ENCODE measurements around the gene TRAF7.
A peak's percentile ranks its signal among the peaks of the same experiment; 100 is the strongest.
"Not testable (repeated sequence)": the region's sequence is repeated elsewhere in the genome, so short reads cannot be mapped to it uniquely, and the experiment has no call there.

The TRAF7 gene

DNA sequence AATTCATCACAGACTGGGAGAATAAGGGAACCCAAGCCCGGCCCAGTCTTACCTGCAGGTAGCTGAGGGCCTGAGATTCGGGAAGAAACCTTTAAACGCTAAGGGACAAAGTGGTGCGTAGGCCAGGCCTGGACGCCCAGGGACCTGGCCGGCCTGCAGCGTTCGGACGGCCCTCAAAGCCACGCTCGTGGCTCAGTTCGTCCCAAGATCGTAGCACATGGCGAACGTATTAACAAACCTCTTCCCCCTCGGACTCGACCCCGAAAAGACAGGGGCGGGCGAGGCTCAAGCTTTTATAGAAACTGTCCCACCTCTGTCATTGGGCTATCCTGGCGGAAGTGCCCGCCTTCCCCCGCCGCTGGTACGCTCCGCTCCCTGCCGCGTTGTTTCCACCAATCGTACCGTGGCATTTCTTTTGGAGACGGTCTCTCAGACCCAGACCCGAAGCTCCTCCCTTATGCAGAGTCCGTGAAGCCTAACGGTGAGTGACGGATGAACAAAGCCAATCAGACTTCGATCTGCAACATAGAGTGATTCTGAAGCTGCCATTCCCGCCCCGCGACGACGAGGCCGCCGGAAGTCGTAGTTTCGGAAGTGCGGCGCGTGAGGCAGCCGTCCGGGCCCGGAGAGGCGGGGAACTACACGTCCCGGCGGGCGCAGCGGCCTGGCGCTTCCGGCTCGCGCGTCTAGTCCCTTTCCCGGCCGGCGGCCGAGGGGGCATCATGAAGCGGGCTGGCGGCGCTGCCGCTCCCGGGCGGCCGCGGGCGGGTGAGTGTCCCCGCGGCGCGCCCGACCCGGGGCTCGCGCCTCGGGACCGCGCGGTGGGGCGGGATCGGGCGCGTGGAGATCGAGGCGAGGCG, at the start of gene TRAF7:
Gene TRAF7, plus strand, starts transcription at position 692 of the 860 bp plus-strand sequence. CDS start 8,139 bp downstream, outside the sequence.
- DNase-seq, result peak; percentile 100

DNA sequence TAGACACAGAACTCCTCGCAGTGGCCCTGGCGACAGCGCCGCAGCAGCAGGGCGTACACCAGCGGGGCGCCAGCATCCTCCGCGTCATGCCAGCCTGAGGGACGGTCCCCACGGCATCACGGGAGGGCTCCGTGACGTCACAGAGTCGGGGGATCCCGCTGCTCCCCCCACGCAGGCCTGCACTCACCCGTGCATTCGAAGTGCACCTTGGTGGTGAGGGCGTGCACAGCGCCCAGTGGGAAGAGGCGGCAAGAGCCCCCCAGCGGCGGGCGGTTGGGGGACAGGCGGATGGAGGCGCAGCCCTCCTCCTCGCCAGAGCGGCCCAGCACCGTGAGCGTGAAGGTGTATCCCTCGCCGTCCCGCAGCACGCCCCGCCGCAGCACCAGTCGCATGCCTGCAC, 49.4 kb upstream of the TRAF7 start:
- not testable (repeated sequence) for DNase-seq

DNA sequence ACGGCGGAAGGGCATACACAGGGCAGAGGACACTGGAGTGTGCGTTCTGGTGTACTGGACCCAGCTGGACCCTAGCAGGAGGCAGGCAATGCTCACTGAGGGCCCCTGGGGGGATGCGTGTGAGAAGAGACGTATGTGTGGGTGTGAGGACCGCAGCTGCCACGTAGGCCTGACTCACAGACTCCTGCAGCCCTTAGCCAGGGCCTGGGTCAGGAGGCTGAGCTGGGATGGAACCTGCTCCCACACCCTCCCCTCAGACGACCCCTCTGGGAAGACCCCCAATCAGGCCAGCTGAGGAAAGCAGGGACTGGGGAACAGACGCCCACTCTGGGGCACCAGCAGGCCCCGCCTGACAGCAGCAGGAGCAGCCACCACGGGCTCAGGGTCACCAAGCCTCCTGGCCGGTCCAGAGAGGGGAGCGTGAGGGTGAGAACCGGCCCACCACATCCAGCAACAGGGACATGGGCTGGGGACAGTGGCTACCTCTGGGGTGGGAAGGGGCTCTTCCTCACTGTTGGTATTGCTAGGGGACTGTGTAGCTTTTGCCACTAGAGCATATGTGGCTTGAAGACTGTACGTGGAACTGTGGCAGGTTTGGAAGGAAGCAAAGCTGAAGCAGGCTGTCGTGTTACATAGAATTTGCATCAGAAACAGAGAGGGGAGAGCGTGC, 48.3 kb upstream of the TRAF7 start:
- DNase-seq, result not testable (repeated sequence)

- not testable (repeated sequence) for DNase-seq
These were observed 47.8 kb upstream of the TRAF7 start for GRCh38 chr16:2107791-2108125.

GRCh38 chr16:2108446-2109270, 46.9 kb upstream of the TRAF7 start:
- DNase-seq, result not testable (repeated sequence)

DNA sequence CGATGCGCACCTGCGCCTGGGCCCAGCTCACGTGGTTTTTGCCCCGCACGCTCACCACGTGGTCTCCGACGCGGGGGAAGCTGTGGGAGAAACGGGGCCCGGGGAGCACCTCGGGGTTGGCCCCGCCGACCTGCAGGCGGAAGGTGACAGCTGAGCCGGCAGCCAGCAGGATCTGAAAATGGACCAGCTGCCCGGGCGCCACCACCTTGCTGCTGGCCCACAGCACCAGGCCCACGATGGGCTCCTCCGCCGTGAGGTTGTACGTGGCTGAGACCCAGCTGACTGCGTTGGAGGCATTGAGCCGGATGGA, 46.4 kb upstream of the TRAF7 start:
- DNase-seq, result not testable (repeated sequence)

DNA sequence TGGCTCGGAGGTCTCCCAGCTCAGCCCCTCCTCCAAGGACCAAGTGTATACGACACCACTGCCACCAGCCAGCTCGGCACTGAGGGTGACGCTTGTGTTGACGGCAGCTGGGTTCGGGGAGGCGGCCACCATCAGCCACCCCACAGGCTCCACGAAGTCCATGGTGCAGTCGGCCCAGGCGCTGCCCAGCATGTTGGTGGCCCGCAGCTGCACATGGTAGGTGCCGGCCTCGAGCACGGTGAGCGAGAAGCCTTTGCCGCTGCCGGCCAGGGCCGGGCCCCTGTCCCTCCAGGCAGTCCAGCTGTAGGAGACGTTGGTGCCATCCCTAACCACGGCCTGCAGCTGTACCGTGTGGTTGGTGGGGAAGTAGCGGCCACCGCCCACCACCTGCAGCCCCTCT, 45.7 kb upstream of the TRAF7 start:
- not testable (repeated sequence) for DNase-seq

DNA sequence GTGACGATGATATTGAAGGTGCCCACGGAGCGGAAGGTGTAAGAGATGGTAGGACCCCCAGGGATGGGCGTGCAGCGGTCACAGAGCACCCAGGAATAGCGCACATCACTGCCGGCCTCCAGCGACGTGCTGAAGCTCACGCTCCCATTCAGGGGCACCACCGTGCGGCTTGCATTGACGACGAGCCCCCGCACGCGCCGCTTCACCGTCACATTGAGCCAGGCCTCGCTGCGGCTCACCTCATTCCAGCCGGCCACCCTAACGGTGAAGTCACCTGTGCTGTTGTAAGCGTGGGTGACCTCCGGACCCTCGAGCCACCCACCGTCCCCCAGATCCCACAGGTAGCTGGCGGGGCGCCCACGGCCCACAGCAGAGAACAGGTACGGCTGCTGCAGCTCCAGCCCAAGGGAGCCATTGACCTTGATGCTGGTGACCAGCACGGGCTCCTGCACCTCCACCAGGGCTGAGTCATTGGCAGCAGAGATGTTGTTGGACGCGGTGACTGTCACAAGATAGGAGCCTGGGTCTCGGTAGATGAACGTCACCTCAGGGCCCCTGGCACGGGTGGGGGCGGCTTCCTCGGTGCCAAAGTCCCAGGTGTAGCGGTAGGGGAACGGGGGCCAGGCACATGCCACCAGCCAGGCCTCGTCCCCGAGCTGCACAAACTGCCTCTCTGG, 45.1 kb upstream of the TRAF7 start:
- DNase-seq, result not testable (repeated sequence)

DNA sequence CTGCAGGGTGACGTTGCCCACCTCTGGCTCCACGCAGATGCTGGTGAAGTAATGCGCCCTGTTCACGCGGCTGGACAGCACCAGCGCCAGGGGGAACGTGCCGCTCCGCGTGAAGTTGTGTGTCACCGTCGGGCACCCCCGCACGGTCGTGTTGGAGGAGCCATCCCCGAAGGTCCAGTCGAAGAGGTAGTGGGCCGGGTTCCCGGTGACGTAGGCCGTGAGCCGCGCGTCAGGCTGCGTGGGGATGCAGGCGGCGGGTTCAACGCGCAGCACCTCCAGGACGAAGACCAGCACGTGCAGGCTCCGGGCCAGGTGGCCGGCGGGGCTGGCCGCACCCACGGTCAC, 44.6 kb upstream of the TRAF7 start:
- DNase-seq, result not testable (repeated sequence)

DNA sequence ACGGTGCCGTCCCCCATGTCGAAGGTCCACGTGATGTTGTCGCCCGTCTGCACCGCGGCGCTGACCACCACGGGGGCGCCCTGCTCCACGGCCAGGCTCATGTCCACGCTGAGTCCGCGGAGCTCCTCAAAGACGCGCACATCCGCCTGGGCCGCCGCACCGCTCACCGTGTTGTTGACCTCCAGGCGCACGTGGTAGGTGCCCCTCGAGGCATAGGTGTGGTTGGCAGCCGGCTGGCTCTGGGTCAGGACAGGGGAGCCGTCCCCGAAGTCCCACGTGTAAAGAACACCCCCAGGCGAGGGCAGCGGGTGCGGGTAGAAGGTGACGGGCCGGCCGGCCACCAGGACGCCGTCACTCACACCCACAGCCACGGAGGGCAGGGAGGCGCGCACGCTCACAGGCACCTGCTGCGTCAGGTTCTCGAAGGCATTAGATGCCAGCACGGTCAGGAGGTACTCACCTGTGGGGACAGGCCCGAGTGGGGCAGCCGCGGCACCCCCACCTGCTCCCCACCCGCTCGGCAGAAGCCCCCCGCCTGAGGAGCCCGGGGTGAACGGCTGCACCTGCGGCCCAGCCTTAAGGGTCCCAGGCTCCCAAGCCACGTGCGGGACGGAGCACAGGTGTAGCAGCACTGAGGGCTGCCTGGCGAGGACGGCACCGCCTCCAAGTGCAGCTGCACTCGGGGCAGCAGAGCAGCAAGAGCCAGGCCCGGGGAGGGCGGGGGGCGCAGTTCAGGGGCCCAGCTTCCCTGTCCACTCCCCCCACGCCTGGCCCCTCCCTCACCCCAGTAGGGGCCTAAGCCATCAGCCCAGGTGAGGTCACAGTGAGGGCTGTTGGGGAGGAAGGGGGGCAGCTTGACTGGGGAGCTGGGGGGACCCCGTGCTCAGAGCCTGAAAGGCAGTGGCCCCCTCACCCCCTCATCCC, 43.9 kb upstream of the TRAF7 start:
- DNase-seq, result not testable (repeated sequence)

GRCh38 chr16:2112539-2113106, 43.0 kb upstream of the TRAF7 start:
- DNase-seq, result not testable (repeated sequence)

- not testable (repeated sequence) for DNase-seq
These were observed 41.4 kb upstream of the TRAF7 start for GRCh38 chr16:2114225-2114624.

DNA sequence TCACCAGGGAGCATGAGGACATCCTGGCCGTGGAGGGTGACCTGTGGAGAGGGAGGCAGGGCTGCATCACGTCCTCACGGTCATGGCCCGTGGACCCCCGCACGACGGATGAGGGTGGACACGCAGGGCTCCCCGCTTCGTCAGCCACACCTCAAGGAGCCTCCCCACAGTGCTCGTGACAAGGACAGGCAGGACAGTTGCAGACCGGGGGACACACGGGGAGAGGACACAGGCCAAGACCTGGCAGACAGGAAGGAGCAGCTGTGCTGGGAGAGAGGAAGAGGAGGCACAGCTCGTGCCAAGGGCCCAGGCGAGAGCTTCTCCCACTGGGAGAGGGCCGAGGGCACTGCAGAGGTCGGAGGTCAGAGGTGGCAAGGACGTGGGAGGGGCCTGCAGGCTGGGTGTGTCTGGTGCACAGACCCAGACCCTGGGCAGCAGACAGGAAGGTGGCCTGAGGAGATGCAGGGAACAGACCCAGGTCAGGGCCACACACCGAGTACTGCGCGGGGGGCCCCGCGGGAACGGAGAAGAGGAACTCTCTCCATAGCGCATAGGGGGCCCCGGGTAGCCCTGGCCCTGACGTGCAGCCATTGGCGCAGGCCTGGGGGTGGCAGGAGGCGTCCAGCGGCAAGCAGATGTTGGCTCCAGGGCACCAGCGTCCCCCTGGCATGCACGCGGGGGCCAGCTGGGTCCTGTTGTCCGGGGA, 40.5 kb upstream of the TRAF7 start:
- not testable (repeated sequence) for DNase-seq

GRCh38 chr16:2115591-2115973, 40.0 kb upstream of the TRAF7 start:
- no peak for DNase-seq

GRCh38 chr16:2116428-2116827, 39.2 kb upstream of the TRAF7 start:
- DNase-seq, result not testable (repeated sequence)

DNA sequence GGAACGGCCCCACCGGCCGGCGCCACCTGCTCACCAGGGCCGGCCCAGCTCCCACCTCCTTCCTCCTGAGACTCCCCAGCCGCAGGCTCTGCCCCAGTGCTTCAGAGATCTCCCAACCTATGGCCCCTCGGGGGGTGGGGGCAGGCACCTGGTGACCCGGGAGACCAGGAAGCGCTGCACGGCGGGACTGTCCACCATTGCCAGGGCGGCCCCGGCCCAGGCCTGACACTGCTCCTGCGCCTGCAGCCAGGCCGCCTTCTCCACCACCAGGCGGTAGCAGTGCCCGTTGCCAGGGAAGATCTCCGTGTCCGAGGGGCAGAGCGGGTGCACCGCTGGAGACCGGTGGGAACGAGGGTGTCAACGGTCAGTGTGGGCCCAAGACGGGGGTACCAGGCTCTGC, 38.2 kb upstream of the TRAF7 start:
- not testable (repeated sequence) for DNase-seq

GRCh38 chr16:2117960-2118722, 37.4 kb upstream of the TRAF7 start:
- DNase-seq, result not testable (repeated sequence)

- peak; percentile 73 for DNase-seq
These were observed 34.3 kb upstream of the TRAF7 start for GRCh38 chr16:2121325-2121724.

GRCh38 chr16:2121853-2122252, 33.7 kb upstream of the TRAF7 start:
- DNase-seq, result no peak

- DNase-seq, result no peak
These were observed 33.2 kb upstream of the TRAF7 start for GRCh38 chr16:2122429-2122828.
